Sigmoid colon (tissue), 4 donors: Measurements from ENCODE around the gene DNASE1L2.

Experiments
- EP300 ChIP-seq, 4 donors: sonication (generic); formaldehyde crosslinking; IDR thresholded peaks; one replicate each; pipeline ENCODE4 v1.6.1; 2017; ENCODE audit warnings: antibody characterized with exemption in 4 of 4
- POLR2A ChIP-seq, 2 donors: fragments of 450-650 bp; IDR thresholded peaks; one replicate each; pipeline ENCODE4 v1.6.1; 2016; ENCODE audit warnings: antibody characterized with exemption in 2 of 2, mild to moderate bottlenecking in 2 of 2, moderate library complexity in 2 of 2
- POLR2AphosphoS5 ChIP-seq, 4 donors: sonication (generic); formaldehyde crosslinking; IDR thresholded peaks; one replicate each; pipeline ENCODE4 v1.6.1; 2017; ENCODE audit warnings: antibody characterized with exemption in 4 of 4
- TF ChIP-seq, protein P1 (sequence below), 4 experiments: fragments of 450-650 bp in 3 of 4; fragments of 200-600 bp in 1 of 4; IDR thresholded peaks; one replicate each; pipeline ENCODE4 v1.5.1; 2016 to 2019; ENCODE audit warnings: antibody characterized with exemption in 4 of 4, mild to moderate bottlenecking in 3 of 4, moderate library complexity in 2 of 4

GRCh38 chr16:2233046-2233775, 3.0 kb upstream of the DNASE1L2 start:
- TF ChIP-seq, protein P1, sequence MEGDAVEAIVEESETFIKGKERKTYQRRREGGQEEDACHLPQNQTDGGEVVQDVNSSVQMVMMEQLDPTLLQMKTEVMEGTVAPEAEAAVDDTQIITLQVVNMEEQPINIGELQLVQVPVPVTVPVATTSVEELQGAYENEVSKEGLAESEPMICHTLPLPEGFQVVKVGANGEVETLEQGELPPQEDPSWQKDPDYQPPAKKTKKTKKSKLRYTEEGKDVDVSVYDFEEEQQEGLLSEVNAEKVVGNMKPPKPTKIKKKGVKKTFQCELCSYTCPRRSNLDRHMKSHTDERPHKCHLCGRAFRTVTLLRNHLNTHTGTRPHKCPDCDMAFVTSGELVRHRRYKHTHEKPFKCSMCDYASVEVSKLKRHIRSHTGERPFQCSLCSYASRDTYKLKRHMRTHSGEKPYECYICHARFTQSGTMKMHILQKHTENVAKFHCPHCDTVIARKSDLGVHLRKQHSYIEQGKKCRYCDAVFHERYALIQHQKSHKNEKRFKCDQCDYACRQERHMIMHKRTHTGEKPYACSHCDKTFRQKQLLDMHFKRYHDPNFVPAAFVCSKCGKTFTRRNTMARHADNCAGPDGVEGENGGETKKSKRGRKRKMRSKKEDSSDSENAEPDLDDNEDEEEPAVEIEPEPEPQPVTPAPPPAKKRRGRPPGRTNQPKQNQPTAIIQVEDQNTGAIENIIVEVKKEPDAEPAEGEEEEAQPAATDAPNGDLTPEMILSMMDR (IDR thresholded peaks at IDR 0.05): no peak
- TF ChIP-seq POLR2A (IDR thresholded peaks at IDR 0.05) (no peak), EP300 (IDR thresholded peaks at IDR 0.05) (no peak), POLR2AphosphoS5 (IDR thresholded peaks at IDR 0.05) (no peak)
